Endothelial cell (in vitro differentiated cells): Measurements from ENCODE around the gene GPR37L1. TPM values are rescaled to one million over a fixed set of nuclear protein-coding genes. Genes with fewer than 3 reads are reported as not detected.

ENCODE experiments used
- DNase-seq: peaks from one replicate; pipeline ENCODE4 v3.0.0; 2021; ENCODE audit warnings: low spot score
- H3K27ac Mint-ChIP-seq: one replicate; pipeline ENCODE4 v1.8.0; 2021; ENCODE audit warnings: mixed read lengths, inconsistent platforms; ENCODE audit not compliant: unreplicated experiment
- H3K27me3 Mint-ChIP-seq: one replicate; pipeline ENCODE4 v1.8.0; 2021; ENCODE audit warnings: mild to moderate bottlenecking, moderate library complexity, mixed read lengths, inconsistent platforms; ENCODE audit not compliant: unreplicated experiment
- H3K36me3 Mint-ChIP-seq: one replicate; pipeline ENCODE4 v1.8.0; 2021; ENCODE audit warnings: mild to moderate bottlenecking, low read depth, mixed read lengths, inconsistent platforms; ENCODE audit not compliant: unreplicated experiment
- H3K4me1 Mint-ChIP-seq: one replicate; pipeline ENCODE4 v1.8.0; 2021; ENCODE audit warnings: mild to moderate bottlenecking, mixed read lengths, inconsistent platforms; ENCODE audit not compliant: unreplicated experiment
- H3K4me3 Mint-ChIP-seq: one replicate; pipeline ENCODE4 v1.8.0; 2021; ENCODE audit warnings: mild to moderate bottlenecking, mixed read lengths, inconsistent platforms; ENCODE audit not compliant: unreplicated experiment
- H3K9me3 Mint-ChIP-seq: one replicate; pipeline ENCODE4 v1.8.0; 2021; ENCODE audit warnings: mixed read lengths, inconsistent platforms; ENCODE audit not compliant: unreplicated experiment
- total RNA-seq: library from RNA; stranded (reverse); fragmentation: NEBNext Ultra II Directional; extraction: Animal tissue kit (Norgen Biotek cat#: 25700); gene quantifications from one replicate; pipeline ENCODE4 v1.2.1, GENCODE V29; 2021; ENCODE audit not compliant: unreplicated experiment
- TF ChIP-seq, protein P1 (sequence below): fragments of 200-600 bp; sonication (generic); IDR thresholded peaks from one replicate; pipeline ENCODE4 v1.5.0; 2021; ENCODE audit warnings: antibody characterized with exemption; ENCODE audit not compliant: unreplicated experiment

Gene GPR37L1
- total RNA-seq, 1 donor from 2014 or later = not detected

- no peak for DNase-seq
- Mint-ChIP-seq H3K27me3 (peaks cover 5% of the 10 kb centered on the region), H3K4me1 (peaks cover 9% of the 10 kb centered on the region), H3K27ac (no peak overlapping the region), H3K36me3 (no peaks in the 10 kb centered on the region), H3K4me3 (no peak overlapping the region), H3K9me3 (no peaks in the 10 kb centered on the region)
- TF ChIP-seq, protein P1, sequence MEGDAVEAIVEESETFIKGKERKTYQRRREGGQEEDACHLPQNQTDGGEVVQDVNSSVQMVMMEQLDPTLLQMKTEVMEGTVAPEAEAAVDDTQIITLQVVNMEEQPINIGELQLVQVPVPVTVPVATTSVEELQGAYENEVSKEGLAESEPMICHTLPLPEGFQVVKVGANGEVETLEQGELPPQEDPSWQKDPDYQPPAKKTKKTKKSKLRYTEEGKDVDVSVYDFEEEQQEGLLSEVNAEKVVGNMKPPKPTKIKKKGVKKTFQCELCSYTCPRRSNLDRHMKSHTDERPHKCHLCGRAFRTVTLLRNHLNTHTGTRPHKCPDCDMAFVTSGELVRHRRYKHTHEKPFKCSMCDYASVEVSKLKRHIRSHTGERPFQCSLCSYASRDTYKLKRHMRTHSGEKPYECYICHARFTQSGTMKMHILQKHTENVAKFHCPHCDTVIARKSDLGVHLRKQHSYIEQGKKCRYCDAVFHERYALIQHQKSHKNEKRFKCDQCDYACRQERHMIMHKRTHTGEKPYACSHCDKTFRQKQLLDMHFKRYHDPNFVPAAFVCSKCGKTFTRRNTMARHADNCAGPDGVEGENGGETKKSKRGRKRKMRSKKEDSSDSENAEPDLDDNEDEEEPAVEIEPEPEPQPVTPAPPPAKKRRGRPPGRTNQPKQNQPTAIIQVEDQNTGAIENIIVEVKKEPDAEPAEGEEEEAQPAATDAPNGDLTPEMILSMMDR = no peak
Measured at GRCh38 chr1:202086579-202087350, 36.0 kb upstream of the GPR37L1 start.

- Mint-ChIP-seq H3K27me3 (peaks cover 1% of the 10 kb centered on the region), H3K9me3 (no peaks in the 10 kb centered on the region), H3K36me3 (no peaks in the 10 kb centered on the region), H3K4me3 (no peak overlapping the region), H3K27ac (no peak overlapping the region), H3K4me1 (peaks cover 9% of the 10 kb centered on the region)
- TF ChIP-seq, protein P1 = no peak
- no peak for DNase-seq
Measured at GRCh38 chr1:202088206-202088605, 34.5 kb upstream of the GPR37L1 start.

DNA sequence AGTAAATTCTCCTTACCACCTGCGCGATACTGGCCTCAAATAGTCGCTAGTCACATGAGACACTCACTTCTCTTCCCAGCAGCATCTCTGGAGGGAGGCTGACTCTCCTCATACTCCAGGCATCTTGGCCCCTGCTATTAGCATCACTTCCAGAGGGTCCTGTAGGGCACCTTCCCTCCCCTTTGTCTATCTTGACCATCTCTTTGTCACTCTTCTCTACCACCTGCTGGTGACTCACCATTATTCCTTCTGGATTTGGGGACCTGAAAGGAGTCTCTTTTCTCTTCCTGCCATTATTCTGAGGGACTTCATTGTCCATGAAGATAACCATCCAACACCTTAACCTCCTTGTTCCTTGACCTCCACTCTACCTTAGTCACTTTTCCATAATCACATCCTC is 31.7 kb upstream of the GPR37L1 start:
- no peak overlapping the region for H3K4me3 Mint-ChIP-seq

DNA sequence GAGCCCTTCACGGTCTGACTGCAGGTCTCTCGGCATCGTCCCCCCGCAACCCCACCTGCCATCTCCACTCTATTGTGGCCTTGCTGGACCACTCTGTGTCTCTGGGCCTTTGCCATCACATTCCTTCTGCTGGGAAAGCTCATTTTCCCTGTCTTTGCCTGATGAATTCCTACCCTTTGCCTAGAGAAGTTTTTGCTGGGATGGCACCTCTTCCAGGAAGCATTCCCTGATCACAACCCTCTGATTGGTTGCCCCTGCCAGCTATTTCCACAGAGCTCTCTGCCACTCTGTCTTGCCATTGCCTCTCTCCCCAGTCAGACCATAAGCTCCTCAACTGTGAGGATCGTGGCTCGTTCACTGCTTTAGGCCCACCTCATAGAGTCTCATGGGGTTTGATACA is 28.9 kb upstream of the GPR37L1 start:
- Mint-ChIP-seq H3K27me3 (peaks cover 3% of the 10 kb centered on the region), H3K4me1 (no peaks in the 10 kb centered on the region), H3K4me3 (no peak overlapping the region), H3K36me3 (no peaks in the 10 kb centered on the region), H3K9me3 (no peaks in the 10 kb centered on the region), H3K27ac (no peak overlapping the region)
- no peak for DNase-seq
- TF ChIP-seq, protein P1 = no peak

More for the DNA sequence above, 31.7 kb upstream of the GPR37L1 start:
- TF ChIP-seq, protein P1 = no peak
- H3K27me3 Mint-ChIP-seq = no peaks in the 10 kb centered on the region
- H3K36me3 Mint-ChIP-seq = no peaks in the 10 kb centered on the region
- no peaks in the 10 kb centered on the region for H3K9me3 Mint-ChIP-seq
- DNase-seq = no peak
- H3K27ac Mint-ChIP-seq = no peak overlapping the region
- peaks cover 6% of the 10 kb centered on the region for H3K4me1 Mint-ChIP-seq

- TF ChIP-seq, protein P1 = no peak
- DNase-seq = no peak
- H3K4me1 Mint-ChIP-seq = no peaks in the 10 kb centered on the region
- H3K36me3 Mint-ChIP-seq = no peaks in the 10 kb centered on the region
- no peak overlapping the region for H3K4me3 Mint-ChIP-seq
- peaks cover 3% of the 10 kb centered on the region for H3K27me3 Mint-ChIP-seq
- H3K27ac Mint-ChIP-seq = no peak overlapping the region
- no peaks in the 10 kb centered on the region for H3K9me3 Mint-ChIP-seq
Measured at GRCh38 chr1:202101184-202101583, 21.5 kb upstream of the GPR37L1 start.
